Colonic mucosa (tissue), 4 donors: ENCODE results near the gene HEBP2. TPM values are rescaled to one million over a fixed set of nuclear protein-coding genes. Genes with fewer than 3 reads are reported as not detected.

Experiments
- DNase-seq: peaks from one replicate; pipeline ENCODE4 v3.0.0-alpha.2; 2020
- H3K27ac ChIP-seq: fragments of 200-600 bp; one replicate; pipeline ENCODE4 v1.8.0; 2021
- H3K27me3 ChIP-seq: fragments of 200-600 bp; one replicate; pipeline ENCODE4 v1.8.0; 2021
- H3K36me3 ChIP-seq: fragments of 200-600 bp; one replicate; pipeline ENCODE4 v1.8.0; 2021
- H3K4me1 ChIP-seq: fragments of 200-600 bp; one replicate; pipeline ENCODE4 v1.8.0; 2021; ENCODE audit warnings: mild to moderate bottlenecking
- H3K4me3 ChIP-seq: fragments of 200-600 bp; one replicate; pipeline ENCODE4 v1.8.0; 2021
- H3K9ac ChIP-seq, 2 donors: one replicate each; pipeline ENCODE4 v1.7.0; 2013; ENCODE audit warnings: control low read depth in 2 of 2, low read depth in 2 of 2, low read length in 2 of 2
- H3K9me3 ChIP-seq: fragments of 200-600 bp; one replicate; pipeline ENCODE4 v1.8.0; 2021
- intact Hi-C: fragments of 100-400 bp; cut with DNase I; formaldehyde crosslinking; loops from one replicate; pipeline ENCODE4 v1.14.1; 2022
- total RNA-seq, 2 donors: library from RNA; stranded (reverse); fragmentation: NEBNext Ultra II Directional in 1 of 2; extraction: Animal tissue kit (Norgen Biotek cat#: 25700) in 1 of 2; gene quantifications; one replicate each; pipeline ENCODE4 v1.2.1, GENCODE V29; 2021
- TF ChIP-seq, protein P1 (sequence below): fragments of 200-600 bp; IDR thresholded peaks from one replicate; pipeline ENCODE4 v1.8.0; 2022; ENCODE audit warnings: antibody characterized with exemption, mild to moderate bottlenecking
- donor health status: healthy.
- donor health status: DM: no; HTN: no; CAD: no.
- donor health status: DM: no; HTN: no; CAD: no.

HEBP2 gene
- total RNA-seq, 2 donors from 2014 or later = 82.3 to 93.6 TPM

DNA sequence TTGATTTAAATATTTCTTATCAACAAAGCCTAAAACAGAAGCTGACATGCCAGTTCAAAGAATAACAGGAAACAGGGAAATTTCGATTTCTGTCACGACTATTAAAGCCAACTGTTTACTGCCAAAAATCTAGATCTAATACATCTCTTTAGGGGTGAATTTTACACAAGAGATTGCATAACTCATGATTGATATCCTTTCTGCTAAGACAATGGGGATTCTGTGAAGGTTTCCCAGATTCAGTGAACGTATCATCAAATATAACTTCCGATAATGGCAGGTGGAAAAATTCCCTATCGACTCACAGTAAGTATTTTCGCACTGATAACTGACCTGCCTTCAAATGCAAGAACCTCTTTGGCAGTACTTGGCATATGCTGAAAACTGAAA, 52.4 kb downstream of the HEBP2 start:
- intact Hi-C loops = no loop called here
- H3K4me3 ChIP-seq = no peak overlapping the region
- H3K27ac ChIP-seq = peak overlapping the region; percentile 42
- no peaks in the 10 kb centered on the region for H3K36me3 ChIP-seq
- peak overlapping the region in 1 of 2 donors; percentile 30 for H3K9ac ChIP-seq
- DNase-seq = no peak
- peaks cover 5% of the 10 kb centered on the region for H3K4me1 ChIP-seq
- TF ChIP-seq, protein P1, sequence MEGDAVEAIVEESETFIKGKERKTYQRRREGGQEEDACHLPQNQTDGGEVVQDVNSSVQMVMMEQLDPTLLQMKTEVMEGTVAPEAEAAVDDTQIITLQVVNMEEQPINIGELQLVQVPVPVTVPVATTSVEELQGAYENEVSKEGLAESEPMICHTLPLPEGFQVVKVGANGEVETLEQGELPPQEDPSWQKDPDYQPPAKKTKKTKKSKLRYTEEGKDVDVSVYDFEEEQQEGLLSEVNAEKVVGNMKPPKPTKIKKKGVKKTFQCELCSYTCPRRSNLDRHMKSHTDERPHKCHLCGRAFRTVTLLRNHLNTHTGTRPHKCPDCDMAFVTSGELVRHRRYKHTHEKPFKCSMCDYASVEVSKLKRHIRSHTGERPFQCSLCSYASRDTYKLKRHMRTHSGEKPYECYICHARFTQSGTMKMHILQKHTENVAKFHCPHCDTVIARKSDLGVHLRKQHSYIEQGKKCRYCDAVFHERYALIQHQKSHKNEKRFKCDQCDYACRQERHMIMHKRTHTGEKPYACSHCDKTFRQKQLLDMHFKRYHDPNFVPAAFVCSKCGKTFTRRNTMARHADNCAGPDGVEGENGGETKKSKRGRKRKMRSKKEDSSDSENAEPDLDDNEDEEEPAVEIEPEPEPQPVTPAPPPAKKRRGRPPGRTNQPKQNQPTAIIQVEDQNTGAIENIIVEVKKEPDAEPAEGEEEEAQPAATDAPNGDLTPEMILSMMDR = no peak
- no peaks in the 10 kb centered on the region for H3K27me3 ChIP-seq
- no peaks in the 10 kb centered on the region for H3K9me3 ChIP-seq

DNA sequence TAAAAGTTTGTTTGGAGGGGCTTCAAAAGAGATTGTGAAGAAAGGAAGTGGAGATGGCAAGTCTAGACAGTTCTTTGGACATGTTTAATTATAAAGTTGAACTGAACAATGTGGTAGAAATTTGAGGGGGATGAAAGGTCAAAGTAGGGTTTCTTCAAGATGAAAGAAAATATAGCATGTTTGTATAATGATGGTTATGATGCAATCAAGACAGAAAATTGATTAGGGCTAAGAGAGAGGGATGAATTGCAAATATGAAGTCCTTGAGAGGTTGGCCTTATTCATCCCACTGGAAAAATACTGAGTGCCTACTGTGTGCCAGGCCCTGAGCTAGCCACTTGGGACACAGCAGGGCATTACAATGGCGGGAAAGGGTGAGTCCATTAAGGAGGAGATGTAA, 57.6 kb downstream of the HEBP2 start:
- DNase-seq = no peak
- no peaks in the 10 kb centered on the region for H3K27me3 ChIP-seq
- H3K9ac ChIP-seq = no peak overlapping the region
- H3K4me1 ChIP-seq = no peaks in the 10 kb centered on the region
- intact Hi-C loops = no loop called here
- H3K36me3 ChIP-seq = no peaks in the 10 kb centered on the region
- no peak overlapping the region for H3K4me3 ChIP-seq
- H3K27ac ChIP-seq = no peak overlapping the region
- TF ChIP-seq, protein P1 = no peak
- H3K9me3 ChIP-seq = no peaks in the 10 kb centered on the region

DNA sequence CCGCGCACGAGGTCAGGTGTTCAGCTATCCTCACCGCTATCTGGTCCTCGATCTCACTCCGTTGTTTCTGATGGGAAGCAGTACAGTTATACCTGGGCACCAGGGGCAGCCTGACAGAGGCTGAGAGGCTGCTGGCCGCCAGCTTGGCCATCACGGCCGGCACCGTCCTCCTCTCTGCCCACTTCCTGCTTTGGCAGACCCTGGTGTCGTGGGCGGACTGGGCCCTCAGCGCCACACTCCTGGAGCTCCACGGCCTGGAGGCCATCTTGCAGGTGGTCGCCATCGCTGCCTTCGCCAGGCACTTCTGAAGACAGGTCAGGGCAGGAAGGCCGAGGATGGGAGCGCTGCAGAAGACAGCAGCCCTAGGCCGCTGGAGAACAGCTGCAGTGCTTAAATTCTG, 60.1 kb downstream of the HEBP2 start:
- no peaks in the 10 kb centered on the region for H3K9me3 ChIP-seq
- no peak for DNase-seq
- H3K27ac ChIP-seq = no peak overlapping the region
- no peak overlapping the region for H3K9ac ChIP-seq
- no peak overlapping the region for H3K4me3 ChIP-seq
- TF ChIP-seq, protein P1 = no peak
- H3K36me3 ChIP-seq = no peaks in the 10 kb centered on the region
- no peaks in the 10 kb centered on the region for H3K27me3 ChIP-seq
- intact Hi-C loops = no loop called here
- H3K4me1 ChIP-seq = no peaks in the 10 kb centered on the region

DNA sequence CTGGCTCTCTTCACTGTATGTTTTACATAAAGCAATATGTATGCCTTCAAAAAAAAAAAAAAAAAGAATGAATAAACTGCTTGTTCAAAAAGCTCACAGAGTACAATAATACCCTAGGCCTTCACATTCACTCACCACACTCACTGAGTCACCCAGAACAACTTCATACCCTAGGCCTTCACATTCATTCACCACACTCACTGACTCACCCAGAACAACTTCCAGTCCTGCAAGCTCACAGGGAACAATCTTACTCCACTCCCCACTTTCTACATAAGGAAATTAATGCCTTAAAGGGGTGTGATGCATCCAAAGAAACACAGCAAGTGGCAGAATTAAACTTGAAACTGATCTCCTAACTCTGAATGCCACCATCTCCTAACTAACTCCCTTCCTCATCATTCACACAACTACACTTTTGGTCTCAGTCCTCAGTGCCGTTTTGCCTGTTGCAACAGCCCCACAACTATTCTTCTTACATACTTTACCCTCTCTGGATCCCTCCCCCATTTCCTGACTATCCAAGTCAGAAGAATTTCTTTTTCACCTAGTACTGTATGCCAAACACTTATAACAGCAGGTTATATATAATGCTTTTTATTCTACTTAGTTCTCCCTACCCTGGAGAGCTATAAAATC, 61.1 kb downstream of the HEBP2 start:
- Histone ChIP-seq H3K9me3 (no peaks in the 10 kb centered on the region), H3K4me1 (no peaks in the 10 kb centered on the region), H3K4me3 (no peak overlapping the region), H3K27me3 (no peaks in the 10 kb centered on the region), H3K36me3 (no peaks in the 10 kb centered on the region), H3K27ac (no peak overlapping the region), H3K9ac (no peak overlapping the region)
- TF ChIP-seq, protein P1 = no peak
- intact Hi-C loops = no loop called here
- DNase-seq = no peak

DNA sequence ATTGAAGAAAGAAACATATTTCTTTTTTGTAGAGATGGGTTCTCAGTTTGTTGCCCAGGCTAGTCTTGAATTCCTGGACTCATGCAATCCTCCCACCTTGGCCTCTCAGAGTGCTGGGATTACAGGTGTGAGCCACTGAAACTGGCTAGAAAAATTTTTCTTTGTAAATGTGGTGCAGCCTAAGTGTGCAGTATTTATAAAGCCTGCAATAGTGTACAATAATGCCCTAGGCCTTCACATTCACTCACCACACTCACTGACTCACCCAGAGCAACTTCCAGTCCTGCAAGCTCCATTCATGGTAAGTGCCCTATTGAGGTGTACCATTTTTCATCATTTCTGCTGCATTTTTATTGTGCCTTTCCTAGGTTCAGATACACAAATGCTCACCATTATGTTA, 63.9 kb downstream of the HEBP2 start:
- no peaks in the 10 kb centered on the region for H3K36me3 ChIP-seq
- H3K4me1 ChIP-seq = no peaks in the 10 kb centered on the region
- no peaks in the 10 kb centered on the region for H3K27me3 ChIP-seq
- no peak overlapping the region for H3K4me3 ChIP-seq
- TF ChIP-seq, protein P1 = no peak
- H3K27ac ChIP-seq = no peak overlapping the region
- no peak for DNase-seq
- H3K9ac ChIP-seq = no peak overlapping the region
- intact Hi-C loops = no loop called here
- no peaks in the 10 kb centered on the region for H3K9me3 ChIP-seq
